Posterior cingulate gyrus (tissue), 11 donors: ENCODE data around the gene CIBAR2.
A peak's percentile ranks its signal among the peaks of the same experiment; 100 is the strongest.

Experiments used
- DNase-seq, 10 donors: peaks; one replicate each; pipeline versions ENCODE4 v3.0.0 to v3.0.0-alpha.2; 2020 to 2021; ENCODE audit warnings: mixed read lengths in 3 of 10
- intact Hi-C: fragments of 100-400 bp; cut with DNase I; formaldehyde crosslinking; loops from one replicate; pipeline ENCODE4 v1.15.1; 2023

CIBAR2 gene

DNA sequence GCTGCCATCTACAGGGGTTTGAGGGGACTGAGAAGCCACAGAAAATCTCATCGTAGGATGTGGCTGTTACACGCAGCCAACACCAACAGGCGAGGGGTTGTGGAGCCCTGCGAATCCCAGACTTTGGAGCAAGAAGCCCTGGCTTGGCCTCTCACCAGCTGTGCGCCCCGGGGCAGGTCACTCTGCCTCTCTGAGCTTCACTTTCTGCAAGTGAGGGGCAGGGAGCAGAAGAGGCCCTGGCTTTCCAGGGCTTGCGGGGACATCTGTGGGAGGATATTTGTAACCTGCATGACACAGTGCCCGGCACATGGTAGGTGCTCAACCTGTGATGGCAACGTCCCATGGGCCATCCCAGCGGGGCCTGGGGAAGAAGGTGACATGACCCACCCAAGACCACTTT lies 32.9 kb upstream of the CIBAR2 start:
- DNase-seq, result no peak

GRCh38 chr16:85144026-85144915 lies 32.0 kb upstream of the CIBAR2 start:
- peak in 1 of 10 donors; percentile 65 for DNase-seq

More for the DNA sequence above, 32.9 kb upstream of the CIBAR2 start:
- intact Hi-C loops, result no loop called here

GRCh38 chr16:85142771-85143211 lies 30.5 kb upstream of the CIBAR2 start:
- intact Hi-C loops, result no loop called here
- DNase-seq, result peak in 1 of 10 donors; percentile 63

More at GRCh38 chr16:85144026-85144915, 32.0 kb upstream of the CIBAR2 start:
- intact Hi-C loops, result no loop called here

DNA sequence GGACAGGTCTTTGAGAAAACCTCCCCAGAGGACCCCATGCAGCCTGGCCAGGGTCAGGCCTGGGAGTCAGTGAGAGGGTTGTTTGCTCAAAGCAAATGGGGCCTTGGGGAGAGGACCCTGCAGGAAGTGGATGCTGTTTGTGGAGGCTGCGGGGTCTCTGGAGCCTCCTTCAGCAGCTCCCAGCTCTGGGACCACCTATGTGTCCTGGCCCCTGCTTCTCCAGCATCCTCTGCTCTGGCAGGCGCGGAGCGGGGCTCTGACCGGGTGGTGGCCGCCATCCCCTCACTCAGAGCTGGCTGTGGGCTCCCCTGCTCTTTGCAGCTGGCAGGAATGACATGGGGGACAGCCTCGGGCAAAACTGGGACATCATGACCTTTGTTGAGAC lies 29.8 kb upstream of the CIBAR2 start:
- DNase-seq, result peak in 1 of 10 donors; percentile 52
- intact Hi-C loops, result no loop called here

GRCh38 chr16:85141491-85142128 lies 29.3 kb upstream of the CIBAR2 start:
- intact Hi-C loops, result no loop called here
- DNase-seq, result peak in 2 of 10 donors; percentile 23 to 64

- intact Hi-C loops, result no loop called here
- peak in 1 of 10 donors; percentile 51 for DNase-seq
Observed at GRCh38 chr16:85140455-85141012, 28.3 kb upstream of the CIBAR2 start.

DNA sequence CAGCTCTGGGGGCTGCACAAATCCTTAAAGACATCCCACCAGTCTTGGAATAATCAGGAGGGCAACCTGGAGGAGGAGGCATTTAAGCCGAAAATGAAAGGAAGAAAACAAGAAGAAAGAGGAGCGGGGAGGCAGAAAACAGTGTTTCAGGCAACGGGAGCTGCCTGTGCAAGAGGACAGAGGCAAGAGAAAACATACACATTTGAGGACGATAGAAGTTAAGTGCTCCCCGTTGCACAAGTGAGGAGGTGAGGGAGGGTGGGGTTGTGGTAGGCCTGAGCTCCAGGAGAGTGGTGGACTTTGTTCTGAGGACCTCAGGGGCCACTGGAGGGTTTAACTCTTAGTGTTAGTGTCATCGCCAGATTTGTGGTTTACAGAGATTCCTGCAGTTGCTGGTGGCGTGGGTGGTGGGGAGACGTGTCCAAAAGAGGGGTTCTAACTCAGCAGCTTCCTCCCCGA lies 27.6 kb upstream of the CIBAR2 start:
- peak in 1 of 10 donors; percentile 23 for DNase-seq
- intact Hi-C loops, result no loop called here

DNA sequence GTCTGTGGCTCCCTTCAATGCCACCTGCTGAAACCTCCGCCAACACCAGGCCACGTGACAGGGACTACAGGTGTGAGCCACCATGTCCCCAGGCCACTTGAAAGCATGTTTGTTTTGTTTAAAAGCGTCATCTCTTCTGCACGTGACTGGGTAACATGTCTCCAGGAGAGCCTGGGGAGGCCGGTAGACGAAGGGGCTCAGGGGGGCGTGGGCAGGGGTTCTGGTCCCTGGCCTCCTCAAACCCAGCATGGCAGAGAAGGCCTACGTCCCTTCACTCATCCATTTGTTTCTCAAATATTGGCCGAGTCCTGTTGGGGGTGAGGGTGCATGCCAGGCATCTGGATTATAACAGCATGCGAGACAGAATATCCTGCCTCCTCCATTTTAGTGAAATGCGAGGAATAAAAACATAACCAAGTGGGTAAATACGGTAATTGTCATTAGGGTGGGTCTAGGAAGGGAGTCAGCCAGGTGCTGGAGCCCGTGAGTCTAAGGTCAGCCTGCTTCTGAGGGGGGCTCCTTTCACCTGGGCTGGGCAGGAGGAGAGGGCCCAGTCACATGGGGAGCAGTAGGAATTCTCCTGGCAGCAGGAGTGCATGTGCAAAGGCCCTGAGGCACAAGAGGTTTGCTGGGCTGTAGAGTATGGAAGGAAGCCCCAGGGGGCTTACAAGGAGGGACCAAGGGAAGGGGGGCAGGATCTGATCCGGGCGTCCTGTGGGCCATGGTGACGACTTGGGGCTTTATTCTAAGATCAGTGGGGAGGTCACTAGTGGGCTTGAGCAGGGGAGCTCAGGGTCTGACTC lies 26.8 kb upstream of the CIBAR2 start:
- DNase-seq, result peak in 1 of 10 donors; percentile 47
- intact Hi-C loops, result no loop called here

- intact Hi-C loops, result no loop called here
Observed at GRCh38 chr16:85138073-85138824, 26.0 kb upstream of the CIBAR2 start.

GRCh38 chr16:85137323-85138072 lies 25.2 kb upstream of the CIBAR2 start:
- intact Hi-C loops, result no loop called here
- peak; percentile 78 to 98 (median 87) for DNase-seq

More at GRCh38 chr16:85138073-85138824, 26.0 kb upstream of the CIBAR2 start:
- DNase-seq, result peak in 1 of 10 donors; percentile 43

- intact Hi-C loops, result no loop called here
- DNase-seq, result no peak
Observed at GRCh38 chr16:85136702-85137322, 24.5 kb upstream of the CIBAR2 start.

- DNase-seq, result peak in 1 of 10 donors; percentile 21
- intact Hi-C loops, result no loop called here
Observed at GRCh38 chr16:85136213-85136701, 24.0 kb upstream of the CIBAR2 start.

DNA sequence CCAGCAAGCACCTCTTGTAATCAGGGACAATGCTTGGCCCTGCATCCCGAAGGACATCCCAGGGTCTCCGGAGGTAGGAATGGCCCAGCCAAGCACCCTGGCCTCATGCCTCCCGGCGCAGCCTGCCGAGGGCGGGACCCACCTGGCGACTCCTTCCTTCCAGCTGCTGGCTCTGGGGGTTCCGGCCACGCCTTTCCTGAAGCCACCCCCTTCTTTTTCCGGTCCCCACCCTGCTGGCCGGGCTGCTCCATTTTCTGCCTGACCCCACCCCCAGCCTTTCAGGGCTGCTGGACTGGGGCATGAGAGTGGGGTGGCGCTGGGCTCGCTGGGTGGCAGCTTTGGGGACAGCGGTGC lies 22.5 kb upstream of the CIBAR2 start:
- intact Hi-C loops, result no loop called here
- DNase-seq, result no peak

- intact Hi-C loops, result no loop called here
- no peak for DNase-seq
Observed at GRCh38 chr16:85134076-85134788, 22.0 kb upstream of the CIBAR2 start.

DNA sequence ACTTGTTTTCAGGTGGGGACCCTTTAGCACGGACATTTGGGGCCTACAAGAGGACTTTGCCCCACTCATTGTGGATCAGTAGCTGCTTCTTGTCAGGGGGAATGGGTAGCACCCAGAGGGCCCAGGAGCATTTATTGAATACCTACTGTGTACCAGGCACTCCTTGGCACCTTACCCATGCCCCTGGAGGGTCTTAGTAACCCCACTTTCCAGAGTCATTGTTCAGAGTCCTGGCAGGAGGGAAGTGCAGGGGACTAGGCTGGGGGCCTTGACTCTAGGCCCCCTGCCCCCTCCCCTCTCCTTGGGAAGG lies 21.0 kb upstream of the CIBAR2 start:
- DNase-seq, result no peak
- intact Hi-C loops, result no loop called here

GRCh38 chr16:85132456-85133289 lies 20.4 kb upstream of the CIBAR2 start:
- intact Hi-C loops, result no loop called here
- no peak for DNase-seq

DNA sequence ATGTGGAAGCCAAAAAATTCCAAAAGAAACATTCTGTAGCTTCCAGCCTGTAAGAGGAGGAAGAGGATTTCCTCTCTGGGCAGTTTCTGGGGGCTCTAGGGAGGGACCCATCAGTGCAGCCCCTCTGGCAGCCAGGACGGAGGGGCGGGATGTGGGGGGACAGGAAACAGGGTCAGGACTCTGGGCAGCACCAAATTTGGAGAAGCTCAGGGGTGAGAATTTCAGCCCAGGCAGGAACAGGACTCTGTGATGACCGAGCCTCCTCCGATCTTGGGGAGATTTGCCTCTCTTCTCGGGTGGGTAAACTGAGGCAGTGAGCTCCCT lies 18.4 kb upstream of the CIBAR2 start:
- no peak for DNase-seq
- intact Hi-C loops, result no loop called here
